Panc1 (cell line): ENCODE results near the gene CADM4. TPM values are rescaled to one million over a fixed set of nuclear protein-coding genes. Genes with fewer than 3 reads are reported as not detected.

Source experiments
- ATAC-seq: fragments of 200-7000 bp; cut with Tn5 transposase; 2 replicates; pipeline ENCODE4 v1.9.1; 2020; ENCODE audit warnings: mild to moderate bottlenecking, moderate library complexity
- BruUV-seq: library from RNA; stranded (reverse); fragments of 400-500 nt; replicated peaks from 2 replicates; lab custom pipeline; 2021; lab: Mats Ljungman, UMichigan
- CTCF ChIA-PET: fragments of 300-600 bp; sonication (Branson Sonifier 250); formaldehyde crosslinking; loops from one replicate; lab custom pipeline; 2022; ENCODE audit warnings: antibody characterized with exemption; lab: Charles Lee
- POLR2A ChIA-PET: fragments of 300-600 bp; sonication (Branson Sonifier 250); formaldehyde crosslinking; loops from one replicate; lab custom pipeline; 2022; ENCODE audit warnings: antibody characterized with exemption; lab: Charles Lee
- DNase-seq: peaks from one replicate; pipeline ENCODE4 v3.0.0-alpha.2; 2010; ENCODE audit warnings: low read depth, low spot score
- H3K27ac ChIP-seq: 2 replicates; pipeline ENCODE4 v1.5.1; 2011; ENCODE audit warnings: mild to moderate bottlenecking, low read length, inconsistent platforms
- H3K27me3 ChIP-seq: fragments of 200-500 bp; sonication (Bioruptor generic); 2 replicates; pipeline ENCODE4 v1.6.0; 2014; ENCODE audit warnings: low read length, inconsistent platforms; ENCODE audit not compliant: control insufficient read depth, insufficient read depth
- H3K36me3 ChIP-seq: fragments of 200-500 bp; sonication (Bioruptor generic); 2 replicates; pipeline ENCODE4 v1.5.1; 2014; ENCODE audit warnings: inconsistent platforms, mild to moderate bottlenecking, low read length, moderate library complexity; ENCODE audit not compliant: control insufficient read depth, insufficient read depth
- H3K4me1 ChIP-seq: 2 replicates; pipeline ENCODE4 v1.5.1; 2011; ENCODE audit warnings: inconsistent platforms, mild to moderate bottlenecking, low read length, moderate library complexity; ENCODE audit not compliant: control insufficient read depth, insufficient read depth
- H3K4me3 ChIP-seq, 2 experiments: 2 replicates each; pipeline ENCODE4 v1.5.1; 2011 to 2012; ENCODE audit warnings: low read depth in 2 of 2, low read length in 2 of 2, mild to moderate bottlenecking in 2 of 2, inconsistent platforms in 1 of 2, moderate library complexity in 1 of 2
- H3K9me3 ChIP-seq: fragments of 200-500 bp; sonication (Bioruptor generic); 2 replicates; pipeline ENCODE4 v1.5.1; 2014; ENCODE audit warnings: low read depth, mild to moderate bottlenecking, inconsistent platforms, low read length, moderate library complexity; ENCODE audit not compliant: control insufficient read depth, insufficient read depth
- POLR2AphosphoS5 ChIP-seq: IDR thresholded peaks from 2 replicates; pipeline ENCODE4 v1.6.1; 2012; ENCODE audit warnings: mild to moderate bottlenecking, low read depth, low read length, moderate library complexity
- SIN3A ChIP-seq: IDR thresholded peaks from 2 replicates; pipeline ENCODE4 v1.6.1; 2012; ENCODE audit warnings: low read depth, mild to moderate bottlenecking, low read length, moderate library complexity, borderline replicate concordance; ENCODE audit not compliant: insufficient read depth
- TCF7L2 ChIP-seq: IDR thresholded peaks from 2 replicates; pipeline ENCODE4 v1.6.1; 2011; ENCODE audit warnings: mild to moderate bottlenecking, low read depth, low read length, inconsistent platforms
- in situ Hi-C: cut with HindIII; loops from 2 replicates; pipeline ENCODE4 v1.10.0; 2016; ENCODE audit warnings: low sequenced_read_pairs, low pct_unique_long_range_greater_than_20kb
- intact Hi-C: fragments of 100-400 bp; cut with micrococcal nuclease; formaldehyde crosslinking; loops from one replicate; pipeline ENCODE4 v1.10.0; 2022; ENCODE audit not compliant: unreplicated experiment
- total RNA-seq: library from RNA; stranded (reverse); gene quantifications from one replicate; pipeline ENCODE4 v1.2.1, GENCODE V29; 2021; ENCODE audit not compliant: unreplicated experiment
- TF ChIP-seq, protein P1 (sequence below): fragments of 450-650 bp; IDR thresholded peaks from 2 replicates; pipeline ENCODE4 v1.5.1; 2017; ENCODE audit warnings: mild to moderate bottlenecking
- TF ChIP-seq, protein P2 (sequence below), 2 experiments: IDR thresholded peaks; 2 replicates each; pipeline ENCODE4 v1.6.1; 2011 to 2012; ENCODE audit warnings: low read depth in 2 of 2, control low read depth in 1 of 2, low read length in 1 of 2, mild to moderate bottlenecking in 1 of 2, moderate library complexity in 1 of 2; ENCODE audit not compliant: insufficient read depth in 1 of 2

CADM4 gene
- total RNA-seq, 1 experiment from 2014 or later, result 2.7 TPM

DNA sequence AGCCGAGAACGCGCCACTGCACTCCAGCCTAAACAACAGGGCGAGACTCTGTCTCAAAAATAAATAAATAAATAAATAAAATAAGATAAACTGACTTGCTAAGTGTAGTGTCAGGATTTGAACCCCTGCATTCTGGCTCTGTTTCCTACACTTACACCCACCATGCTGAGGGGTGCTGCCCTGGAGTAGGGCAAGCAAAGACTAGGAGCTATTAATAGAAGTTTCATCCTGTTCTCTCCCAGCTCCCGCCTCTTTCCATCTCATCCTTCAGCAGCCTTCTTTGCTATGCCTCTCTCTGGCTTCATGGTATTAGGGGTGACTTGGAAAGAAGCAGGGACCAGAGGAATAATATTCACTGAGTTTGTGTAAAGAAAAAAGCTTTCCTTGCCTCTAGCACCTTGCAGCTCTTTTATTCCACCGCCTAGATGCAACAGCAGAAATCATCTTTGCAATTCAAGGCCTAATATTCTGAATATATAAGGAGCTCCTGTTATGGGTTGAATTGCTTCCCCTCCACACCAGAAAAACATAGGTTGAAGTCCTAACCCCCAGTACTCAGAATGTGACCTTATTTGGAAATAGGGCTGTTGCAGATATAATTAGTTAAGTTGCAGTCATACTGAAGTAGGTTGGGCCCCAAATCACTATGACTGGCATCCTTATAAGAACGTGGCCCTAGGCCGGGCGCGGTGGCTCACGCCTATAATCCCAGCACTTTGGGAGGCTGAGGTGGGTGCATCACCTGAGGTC, 39.0 kb upstream of the CADM4 start:
- Histone ChIP-seq H3K4me1 (peaks cover 6% of the 10 kb centered on the region), H3K27me3 (no peaks in the 10 kb centered on the region), H3K9me3 (no peaks in the 10 kb centered on the region), H3K27ac (no peak overlapping the region), H3K4me3 (no peak overlapping the region), H3K36me3 (no peaks in the 10 kb centered on the region)
- POLR2A ChIA-PET, result no interaction called here
- no peak for TF ChIP-seq TCF7L2
- TF ChIP-seq, protein P1, sequence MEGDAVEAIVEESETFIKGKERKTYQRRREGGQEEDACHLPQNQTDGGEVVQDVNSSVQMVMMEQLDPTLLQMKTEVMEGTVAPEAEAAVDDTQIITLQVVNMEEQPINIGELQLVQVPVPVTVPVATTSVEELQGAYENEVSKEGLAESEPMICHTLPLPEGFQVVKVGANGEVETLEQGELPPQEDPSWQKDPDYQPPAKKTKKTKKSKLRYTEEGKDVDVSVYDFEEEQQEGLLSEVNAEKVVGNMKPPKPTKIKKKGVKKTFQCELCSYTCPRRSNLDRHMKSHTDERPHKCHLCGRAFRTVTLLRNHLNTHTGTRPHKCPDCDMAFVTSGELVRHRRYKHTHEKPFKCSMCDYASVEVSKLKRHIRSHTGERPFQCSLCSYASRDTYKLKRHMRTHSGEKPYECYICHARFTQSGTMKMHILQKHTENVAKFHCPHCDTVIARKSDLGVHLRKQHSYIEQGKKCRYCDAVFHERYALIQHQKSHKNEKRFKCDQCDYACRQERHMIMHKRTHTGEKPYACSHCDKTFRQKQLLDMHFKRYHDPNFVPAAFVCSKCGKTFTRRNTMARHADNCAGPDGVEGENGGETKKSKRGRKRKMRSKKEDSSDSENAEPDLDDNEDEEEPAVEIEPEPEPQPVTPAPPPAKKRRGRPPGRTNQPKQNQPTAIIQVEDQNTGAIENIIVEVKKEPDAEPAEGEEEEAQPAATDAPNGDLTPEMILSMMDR, result no peak
- TF ChIP-seq POLR2AphosphoS5, result no peak
- TF ChIP-seq, protein P2, sequence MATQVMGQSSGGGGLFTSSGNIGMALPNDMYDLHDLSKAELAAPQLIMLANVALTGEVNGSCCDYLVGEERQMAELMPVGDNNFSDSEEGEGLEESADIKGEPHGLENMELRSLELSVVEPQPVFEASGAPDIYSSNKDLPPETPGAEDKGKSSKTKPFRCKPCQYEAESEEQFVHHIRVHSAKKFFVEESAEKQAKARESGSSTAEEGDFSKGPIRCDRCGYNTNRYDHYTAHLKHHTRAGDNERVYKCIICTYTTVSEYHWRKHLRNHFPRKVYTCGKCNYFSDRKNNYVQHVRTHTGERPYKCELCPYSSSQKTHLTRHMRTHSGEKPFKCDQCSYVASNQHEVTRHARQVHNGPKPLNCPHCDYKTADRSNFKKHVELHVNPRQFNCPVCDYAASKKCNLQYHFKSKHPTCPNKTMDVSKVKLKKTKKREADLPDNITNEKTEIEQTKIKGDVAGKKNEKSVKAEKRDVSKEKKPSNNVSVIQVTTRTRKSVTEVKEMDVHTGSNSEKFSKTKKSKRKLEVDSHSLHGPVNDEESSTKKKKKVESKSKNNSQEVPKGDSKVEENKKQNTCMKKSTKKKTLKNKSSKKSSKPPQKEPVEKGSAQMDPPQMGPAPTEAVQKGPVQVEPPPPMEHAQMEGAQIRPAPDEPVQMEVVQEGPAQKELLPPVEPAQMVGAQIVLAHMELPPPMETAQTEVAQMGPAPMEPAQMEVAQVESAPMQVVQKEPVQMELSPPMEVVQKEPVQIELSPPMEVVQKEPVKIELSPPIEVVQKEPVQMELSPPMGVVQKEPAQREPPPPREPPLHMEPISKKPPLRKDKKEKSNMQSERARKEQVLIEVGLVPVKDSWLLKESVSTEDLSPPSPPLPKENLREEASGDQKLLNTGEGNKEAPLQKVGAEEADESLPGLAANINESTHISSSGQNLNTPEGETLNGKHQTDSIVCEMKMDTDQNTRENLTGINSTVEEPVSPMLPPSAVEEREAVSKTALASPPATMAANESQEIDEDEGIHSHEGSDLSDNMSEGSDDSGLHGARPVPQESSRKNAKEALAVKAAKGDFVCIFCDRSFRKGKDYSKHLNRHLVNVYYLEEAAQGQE (IDR thresholded peaks at IDR 0.05; ENCODE audit: insufficient read depth in 1 of 2, low read depth in 2 of 2, low read length in 1 of 2), result no peak
- no peak for TF ChIP-seq SIN3A
- DNase-seq (no peak), ATAC-seq (no peak)
- BruUV-seq, result no TSS peak
- CTCF ChIA-PET, result interaction anchor here (0.6 to 1.0 kb wide), 2 partner anchors 10 to 176 kb away, joined by 4 to 5 read pairs; no protein-coding TSS in a partner anchor
- in situ Hi-C loops (no loop called here), intact Hi-C loops (no loop called here)

DNA sequence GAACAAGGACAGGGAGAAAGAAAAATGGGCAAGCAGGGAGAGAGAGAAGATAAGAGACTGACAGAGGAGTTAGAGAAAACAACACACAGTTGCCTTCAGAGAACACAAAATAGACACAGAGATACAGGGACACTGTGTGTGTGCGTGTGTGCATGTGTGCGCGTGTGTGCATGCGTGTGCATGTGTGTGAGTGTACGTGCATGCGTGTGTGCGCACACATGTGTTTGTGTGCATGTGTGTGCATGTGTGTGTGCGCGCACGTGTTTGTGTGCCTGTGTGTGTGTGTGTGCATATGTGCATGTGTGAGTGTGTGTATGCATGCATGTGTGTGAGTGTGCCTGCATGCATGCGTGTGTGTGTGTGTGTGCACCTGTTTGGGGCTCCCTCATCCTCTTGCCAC, 36.3 kb upstream of the CADM4 start:
- ChIA-PET POLR2A (no interaction called here), CTCF (interaction anchor here (0.7 kb wide), 1 partner anchor 12 kb away, joined by 3 read pairs; no protein-coding TSS in a partner anchor)
- H3K9me3 ChIP-seq, result no peaks in the 10 kb centered on the region
- TF ChIP-seq, protein P2 (IDR thresholded peaks at IDR 0.05; ENCODE audit: insufficient read depth in 1 of 2, low read depth in 2 of 2, low read length in 1 of 2), result no peak
- TF ChIP-seq TCF7L2, result no peak
- no peaks in the 10 kb centered on the region for H3K36me3 ChIP-seq
- ATAC-seq (no peak), DNase-seq (no peak)
- H3K4me1 ChIP-seq, result peaks cover 6% of the 10 kb centered on the region
- BruUV-seq, result no TSS peak
- no peak overlapping the region for H3K4me3 ChIP-seq
- no peaks in the 10 kb centered on the region for H3K27me3 ChIP-seq
- in situ Hi-C loops, result no loop called here
- H3K27ac ChIP-seq, result no peak overlapping the region
- intact Hi-C loops, result no loop called here
